GM18505 (cell line): ENCODE results near the gene RDH14.

Experiments
- ATAC-seq: cut with Tn5 transposase; IDR thresholded peaks from one replicate; pipeline ENCODE4 v1.9.1; 2021; ENCODE audit not compliant: unreplicated experiment
- POLR2A ChIP-seq: IDR thresholded peaks from 4 replicates; pipeline ENCODE4 v1.6.1; 2011; ENCODE audit warnings: borderline replicate concordance; ENCODE audit not compliant: insufficient read depth, insufficient read length; ENCODE audit errors: extremely low read depth

The RDH14 gene

GRCh38 chr2:18560031-18560796 lies at the start of gene RDH14:
Gene RDH14 (minus strand): TSS chr2:18560653. CDS start chr2:18560572, 81 bp downstream.
- peak; percentile 96 for ATAC-seq
- peak; percentile 80 for TF ChIP-seq POLR2A

GRCh38 chr2:18610090-18610489 lies 49.6 kb upstream of the RDH14 start:
- no peak for ATAC-seq
- no peak for TF ChIP-seq POLR2A

DNA sequence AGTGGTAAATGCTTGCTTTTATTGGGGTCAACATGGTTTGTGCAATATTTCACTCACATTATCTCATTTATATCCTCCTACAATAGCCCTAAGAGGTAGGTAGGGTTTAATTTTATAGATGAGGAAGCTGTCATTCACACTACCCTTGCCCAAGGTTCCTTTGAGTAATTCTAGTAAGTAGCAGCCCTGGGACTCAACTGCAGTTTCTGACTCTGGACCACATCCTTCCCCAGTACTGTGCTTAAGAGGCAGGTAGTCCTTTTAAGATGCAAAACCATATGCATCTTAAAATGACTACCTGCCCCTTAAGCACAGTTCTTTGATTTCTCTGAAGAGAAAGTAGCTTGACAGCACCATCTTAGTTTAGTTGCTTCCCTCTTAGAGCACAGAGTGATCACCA lies 44.7 kb upstream of the RDH14 start:
- ATAC-seq = no peak
- no peak for TF ChIP-seq POLR2A

DNA sequence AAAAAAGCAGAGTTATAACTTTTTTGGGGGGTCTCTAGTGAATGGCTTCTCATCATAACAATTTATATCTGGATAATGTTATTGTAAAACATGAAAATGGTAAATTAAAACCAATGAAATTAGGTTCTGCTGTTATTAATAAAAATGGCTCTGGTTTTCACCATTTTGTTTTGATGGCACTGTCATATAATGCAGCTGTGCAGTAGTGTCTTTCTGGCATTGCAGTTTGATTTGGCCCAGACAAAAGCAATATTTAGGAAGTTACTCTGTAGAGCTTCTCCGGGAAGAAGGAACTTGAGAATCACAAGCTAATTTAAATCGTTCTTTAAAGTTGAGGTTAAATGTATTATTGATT lies 44.1 kb upstream of the RDH14 start:
- no peak for ATAC-seq
- no peak for TF ChIP-seq POLR2A

GRCh38 chr2:18603854-18604530 lies 43.5 kb upstream of the RDH14 start:
- TF ChIP-seq POLR2A = no peak
- no peak for ATAC-seq

DNA sequence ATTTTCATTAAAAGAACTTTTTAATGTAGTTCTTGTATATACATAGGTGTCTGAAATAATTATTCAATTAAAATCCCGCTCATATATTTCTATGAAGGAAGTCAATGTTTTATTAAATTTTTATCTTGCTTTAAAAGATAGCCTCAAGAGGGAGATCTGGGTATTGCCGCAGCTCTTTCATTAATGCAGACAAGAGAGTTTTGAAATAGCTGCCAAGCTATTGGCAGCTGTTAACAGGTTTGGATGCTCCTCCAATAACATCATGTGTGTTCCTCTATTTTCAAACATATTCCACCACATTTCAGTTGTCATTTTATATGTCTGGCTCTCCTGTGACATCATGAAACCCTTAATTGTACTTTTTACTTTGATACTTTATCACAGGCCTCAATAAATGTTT lies 41.8 kb upstream of the RDH14 start:
- ATAC-seq = no peak

DNA sequence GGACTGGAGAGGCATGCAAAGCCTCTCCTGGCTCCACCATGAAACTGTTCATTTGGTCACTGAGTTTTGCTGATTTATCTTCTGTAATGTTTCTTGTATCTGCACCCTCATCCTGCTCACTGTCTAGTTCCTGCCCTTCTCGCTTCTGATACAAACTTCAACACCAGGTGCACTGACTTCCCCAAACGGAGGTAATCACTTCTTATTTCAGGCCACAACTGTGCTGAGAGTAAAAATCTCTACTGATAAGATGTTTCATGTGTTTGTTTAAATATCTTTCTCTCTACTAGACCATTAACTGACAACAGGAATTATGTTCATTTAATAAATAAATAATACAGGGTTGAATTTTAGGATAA lies 39.8 kb upstream of the RDH14 start:
- TF ChIP-seq POLR2A = no peak
- ATAC-seq = peak; percentile 49

More for the DNA sequence above, 41.8 kb upstream of the RDH14 start:
- TF ChIP-seq POLR2A = no peak

DNA sequence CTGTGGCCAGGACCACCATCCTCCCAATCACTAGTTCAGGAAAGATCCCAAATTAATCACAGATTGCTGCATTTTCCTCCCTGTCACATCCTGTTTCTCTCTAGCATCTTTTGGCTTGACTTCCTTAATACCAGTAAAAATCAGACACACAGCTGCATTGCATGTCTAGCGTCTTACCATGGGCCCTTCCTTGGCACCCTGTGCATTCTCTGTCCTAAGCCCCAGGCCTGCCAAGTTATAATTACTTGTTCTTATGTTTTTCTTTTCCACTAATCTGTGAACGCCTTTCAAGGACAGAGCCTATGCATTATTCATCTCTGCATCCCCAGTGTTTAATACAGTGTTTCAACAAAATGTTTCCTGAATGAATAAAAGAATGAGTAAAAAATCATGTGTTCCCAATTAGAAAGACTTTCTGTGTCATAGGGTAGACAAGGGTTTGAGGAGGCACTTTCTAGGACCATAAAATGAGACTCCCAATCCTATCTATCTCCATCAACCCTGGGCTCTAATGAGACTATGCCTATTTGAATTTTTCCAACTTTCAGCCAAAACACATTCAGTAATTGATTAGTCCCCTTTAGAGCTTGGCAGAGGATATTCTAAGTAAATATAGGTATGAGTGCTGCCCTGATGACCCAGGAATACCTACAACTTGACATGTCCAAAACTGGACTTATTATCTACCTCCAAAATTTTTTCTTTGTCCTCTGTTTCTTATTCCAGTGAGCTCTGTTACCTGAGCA lies 39.2 kb upstream of the RDH14 start:
- no peak for TF ChIP-seq POLR2A
- ATAC-seq = no peak

DNA sequence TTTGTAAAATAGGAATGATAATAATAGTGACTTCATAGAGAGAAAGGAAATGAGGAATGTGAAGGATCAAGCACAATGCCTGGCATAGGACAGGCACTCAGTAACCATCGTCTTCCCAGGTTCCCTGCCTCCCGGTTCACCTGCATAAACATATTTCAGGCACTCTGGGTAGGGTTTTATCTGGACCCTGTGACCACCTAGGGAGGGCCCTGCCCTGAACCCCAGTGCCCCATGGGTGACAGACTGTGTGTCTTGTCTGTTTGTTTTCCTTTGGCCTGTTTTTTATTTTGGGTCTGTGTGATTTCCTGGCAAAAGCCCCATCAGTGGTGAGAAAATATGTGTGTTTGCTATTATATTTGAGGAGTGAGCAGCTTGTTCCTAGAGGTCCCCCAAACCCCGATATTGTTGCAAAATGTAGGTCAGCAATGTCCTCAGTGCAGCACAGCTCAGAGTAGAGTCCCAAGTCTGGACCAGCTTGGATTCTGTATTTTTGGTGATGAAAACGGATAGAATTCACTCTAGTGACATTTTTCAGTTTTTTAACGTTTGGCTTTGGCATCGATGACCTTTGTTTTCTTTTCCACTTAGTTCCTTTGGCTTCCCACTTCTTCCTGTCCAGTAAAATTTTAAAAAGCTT lies 38.5 kb upstream of the RDH14 start:
- TF ChIP-seq POLR2A = no peak
- ATAC-seq = no peak

DNA sequence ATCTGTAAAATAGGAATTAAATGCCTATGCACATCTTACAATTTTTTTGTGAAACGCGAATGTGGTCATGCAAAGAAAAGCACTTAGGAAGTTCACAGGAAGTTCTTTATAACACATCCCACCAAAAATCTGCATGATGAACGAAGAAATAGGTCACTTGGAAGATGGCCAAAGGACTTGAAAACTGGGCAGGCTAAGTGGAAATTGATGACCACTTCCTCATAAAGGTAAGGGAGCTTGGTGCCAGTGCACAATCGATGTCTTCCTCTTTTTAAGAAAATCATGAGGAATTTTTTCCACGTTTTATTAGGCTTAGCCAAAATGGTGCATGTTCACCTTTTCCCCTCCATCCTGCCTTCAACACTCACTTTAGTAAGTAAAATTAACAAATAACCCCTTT lies 37.2 kb upstream of the RDH14 start:
- ATAC-seq = no peak
- TF ChIP-seq POLR2A = no peak

GRCh38 chr2:18596993-18597392 lies 36.5 kb upstream of the RDH14 start:
- no peak for ATAC-seq
- TF ChIP-seq POLR2A = no peak

GRCh38 chr2:18593496-18593895 lies 33.0 kb upstream of the RDH14 start:
- TF ChIP-seq POLR2A = no peak

DNA sequence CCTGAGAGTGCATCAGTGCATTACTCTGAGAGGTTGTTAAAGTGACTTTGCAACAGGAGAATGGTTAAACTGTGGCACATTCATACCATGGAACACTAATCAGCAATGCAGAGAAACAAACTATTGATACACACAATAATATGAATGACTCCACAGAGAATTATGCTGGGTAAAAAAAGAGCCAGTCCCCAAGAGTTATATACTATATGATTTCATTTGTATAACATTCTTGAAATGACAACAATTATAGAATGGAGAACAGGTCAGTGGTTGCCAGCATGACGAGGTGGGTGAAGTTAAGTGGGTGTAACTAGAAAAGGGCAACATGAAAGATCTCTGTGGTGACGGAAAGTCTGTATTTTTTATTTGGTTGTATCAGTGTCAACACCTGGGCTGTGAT lies 31.9 kb upstream of the RDH14 start:
- ATAC-seq = no peak
- TF ChIP-seq POLR2A = no peak

More at GRCh38 chr2:18593496-18593895, 33.0 kb upstream of the RDH14 start:
- no peak for ATAC-seq
